Vagina (tissue), 2 donors: ENCODE results near the gene MB.

Experiments
- CTCF ChIP-seq, 3 experiments: fragments of 450-650 bp in 2 of 3; fragments of 200-600 bp in 1 of 3; sonication (generic) in 1 of 3; IDR thresholded peaks; one replicate each; pipeline ENCODE4 v1.5.1; 2017 to 2019; ENCODE audit warnings: antibody characterized with exemption in 3 of 3, mild to moderate bottlenecking in 2 of 3, moderate library complexity in 2 of 3
- POLR2AphosphoS5 ChIP-seq, 2 donors: sonication (generic); formaldehyde crosslinking; IDR thresholded peaks; one replicate each; pipeline ENCODE4 v1.9.0; 2017; ENCODE audit warnings: antibody characterized with exemption in 2 of 2, mild to moderate bottlenecking in 2 of 2, low read depth in 1 of 2; ENCODE audit not compliant: insufficient read depth in 1 of 2

GRCh38 chr22:35631597-35631996 lies 14.5 kb upstream of the MB start:
- TF ChIP-seq CTCF (IDR thresholded peaks at IDR 0.05) (no peak), POLR2AphosphoS5 (IDR thresholded peaks at IDR 0.05; ENCODE audit: insufficient read depth in 1 of 2, low read depth in 1 of 2) (no peak)
